A549 (cell line): ENCODE measurements around the gene UNC13C. TPM values are rescaled to one million over a fixed set of nuclear protein-coding genes. Genes with fewer than 3 reads are reported as not detected.

Experiments
- ATAC-seq, 2 experiments: fragments of 200-7000 bp in 1 of 2; fragments of >200 bp in 1 of 2; cut with Nextera tagmentation in 1 of 2; cut with Tn5 transposase in 1 of 2; 3 replicates each; pipeline versions ENCODE4 v1.8.0 to v1.9.1; 2018 to 2020; ENCODE audit warnings: mild to moderate bottlenecking in 1 of 2, moderate library complexity in 1 of 2
- CTCF ChIA-PET: fragments of 300-600 bp; sonication (Branson Sonifier 250); formaldehyde crosslinking; extraction: SDS; loops from one replicate; lab custom pipeline; 2021; ENCODE audit warnings: antibody characterized with exemption, inconsistent platforms; lab: Yijun Ruan, JAX
- POLR2A ChIA-PET: fragments of 350-600 bp; formaldehyde crosslinking; extraction: SDS; loops from one replicate; lab custom pipeline; 2021; ENCODE audit warnings: antibody characterized with exemption, inconsistent platforms; lab: Yijun Ruan, JAX
- DNase-seq, 2 experiments: peaks; one replicate each; pipeline versions ENCODE4 v3.0.0 to v3.0.0-alpha.2; 2011 to 2016; ENCODE audit warnings: low read depth in 1 of 2, low spot score in 1 of 2
- FAIRE-seq: peaks from 2 replicates; lab custom pipeline; 2011; peaks lifted over from hg19 to GRCh38; lab: Jason Lieb, UNC
- H3K27ac ChIP-seq, 2 experiments: fragments of >200 bp; sonication (Bioruptor Twin); formaldehyde crosslinking; 3 replicates each; pipeline ENCODE4 v1.5.1; 2016 to 2017
- H3K4me1 ChIP-seq: fragments of >200 bp; sonication (Bioruptor Twin); formaldehyde crosslinking; 3 replicates; pipeline ENCODE4 v1.6.1; 2016
- H3K4me2 ChIP-seq: fragments of >200 bp; sonication (Bioruptor Twin); formaldehyde crosslinking; 3 replicates; pipeline ENCODE4 v1.6.1; 2016
- H3K4me3 ChIP-seq: fragments of >200 bp; sonication (Bioruptor Twin); formaldehyde crosslinking; 3 replicates; pipeline ENCODE4 v1.5.1; 2016
- H3K9me3 ChIP-seq: fragments of >200 bp; sonication (Bioruptor Twin); formaldehyde crosslinking; 3 replicates; pipeline ENCODE4 v1.6.1; 2016
- ATOH8 ChIP-seq: fragments of 250-450 bp; sonication (Bioruptor Pico); IDR thresholded peaks from 2 replicates; pipeline ENCODE4 v1.5.0; 2020; ENCODE audit warnings: low read depth, mild to moderate bottlenecking, moderate library complexity
- CBX2 ChIP-seq: fragments of 200-600 bp; sonication (generic); IDR thresholded peaks from 2 replicates; pipeline ENCODE4 v1.6.1; 2016; ENCODE audit warnings: low read depth, mild to moderate bottlenecking, borderline replicate concordance
- CHD2 ChIP-seq: fragments of 150-350 bp; IDR thresholded peaks from 2 replicates; pipeline ENCODE4 v1.6.1; 2014; ENCODE audit warnings: low read length; ENCODE audit not compliant: partially characterized antibody
- E2F6 ChIP-seq: IDR thresholded peaks from 2 replicates; pipeline ENCODE4 v1.6.1; 2012; ENCODE audit warnings: low read depth, borderline replicate concordance
- EHMT2 ChIP-seq: fragments of 200-600 bp; sonication (generic); IDR thresholded peaks from 2 replicates; pipeline ENCODE4 v1.6.1; 2016; ENCODE audit warnings: antibody characterized with exemption, low read depth, mild to moderate bottlenecking, moderate library complexity
- FOSB ChIP-seq: fragments of 250-450 bp; sonication (Bioruptor Pico); IDR thresholded peaks from 2 replicates; pipeline ENCODE4 v1.5.0; 2020; ENCODE audit warnings: mild to moderate bottlenecking, moderate library complexity
- FOXS1 ChIP-seq: fragments of 250-450 bp; sonication (Bioruptor Pico); IDR thresholded peaks from 2 replicates; pipeline ENCODE4 v1.5.0; 2020; ENCODE audit warnings: mild to moderate bottlenecking, moderate library complexity
- GATA3 ChIP-seq: IDR thresholded peaks from 2 replicates; pipeline ENCODE4 v1.6.1; 2012; ENCODE audit warnings: borderline replicate concordance
- HDAC2 ChIP-seq: fragments of 200-600 bp; sonication (generic); IDR thresholded peaks from 2 replicates; pipeline ENCODE4 v1.6.1; 2016
- HMGXB4 ChIP-seq: fragments of 250-450 bp; sonication (Bioruptor Pico); IDR thresholded peaks from 2 replicates; pipeline ENCODE4 v1.5.0; 2021; ENCODE audit warnings: mild to moderate bottlenecking, moderate library complexity, borderline replicate concordance
- JUN ChIP-seq, 2 experiments: fragments of >200 bp; sonication (Bioruptor Twin); formaldehyde crosslinking; IDR thresholded peaks; 2 replicates in 1 of 2; 3 replicates in 1 of 2; pipeline ENCODE4 v1.6.1; 2016 to 2017
- KDM1A ChIP-seq: fragments of 200-600 bp; sonication (generic); IDR thresholded peaks from 2 replicates; pipeline ENCODE4 v1.6.1; 2016; ENCODE audit warnings: low read depth, mild to moderate bottlenecking
- NFE2L2 ChIP-seq: fragments of 150-350 bp; conservative IDR thresholded peaks from 2 replicates; pipeline ENCODE4 v1.6.1; 2014; ENCODE audit warnings: low read length
- NPAS2 ChIP-seq: fragments of 250-450 bp; sonication (Bioruptor Pico); IDR thresholded peaks from 2 replicates; pipeline ENCODE4 v1.8.0; 2022; ENCODE audit warnings: mild to moderate bottlenecking, moderate library complexity, borderline replicate concordance
- POLR2A ChIP-seq: IDR thresholded peaks from 2 replicates; pipeline ENCODE4 v1.6.1; 2012; ENCODE audit warnings: mild to moderate bottlenecking, low read length
- POLR2AphosphoS2 ChIP-seq: conservative IDR thresholded peaks from 2 replicates; pipeline ENCODE4 v1.6.1; 2012; ENCODE audit warnings: low read length, improper control_type of control experiment, inconsistent platforms
- RARB ChIP-seq: fragments of 250-450 bp; sonication (Bioruptor Pico); IDR thresholded peaks from 2 replicates; pipeline ENCODE4 v1.8.0; 2021; ENCODE audit warnings: mild to moderate bottlenecking, moderate library complexity
- RNF2 ChIP-seq: fragments of 200-600 bp; sonication (generic); IDR thresholded peaks from 2 replicates; pipeline ENCODE4 v1.6.1; 2016; ENCODE audit warnings: low read depth, mild to moderate bottlenecking, antibody characterized with exemption, moderate library complexity, borderline replicate concordance
- TFCP2L1 ChIP-seq: fragments of 250-450 bp; sonication (Bioruptor Pico); IDR thresholded peaks from 2 replicates; pipeline ENCODE4 v1.5.0; 2021; ENCODE audit warnings: mild to moderate bottlenecking
- ZSCAN20 ChIP-seq: fragments of 250-450 bp; sonication (Bioruptor Pico); IDR thresholded peaks from 2 replicates; pipeline ENCODE4 v1.8.0; 2022; ENCODE audit warnings: mild to moderate bottlenecking, moderate library complexity
- WGBS: methylation state at CpG from one replicate; pipeline ENCODE4 v1.1.6; 2017; ENCODE audit errors: missing lambda C conversion rate; 5-methylcytosine and 5-hydroxymethylcytosine counted together
- polyA plus RNA-seq, 4 experiments: library from polyadenylated mRNA; depleted of rRNA in 3 of 4; stranded (reverse); fragments of >200 nt; fragmentation: RNase III in 1 of 4; extraction: RNeasy Plus Mini Kit Qiagen cat#74134 plus additional on column Dnase treatment in 1 of 4; gene quantifications; 2 replicates in 3 of 4; 3 replicates in 1 of 4; pipeline ENCODE4 v1.2.3, GENCODE V29; 2011 to 2017
- TF ChIP-seq, protein P1 (sequence below): fragments of >200 bp; sonication (Bioruptor Twin); formaldehyde crosslinking; IDR thresholded peaks from 2 replicates; pipeline ENCODE4 v1.6.1; 2016

The UNC13C gene
- polyA plus RNA-seq, 2 of the 4 experiments (the other 2 are of a cell fraction): 0.01 to 0.04 TPM

GRCh38 chr15:54197995-54198394 is 219.8 kb downstream of the UNC13C start:
- no peaks in the 10 kb centered on the region for H3K4me1 ChIP-seq
- no peak for FAIRE-seq
- TF ChIP-seq POLR2AphosphoS2: no peak
- no peak for TF ChIP-seq E2F6
- no peak for TF ChIP-seq POLR2A
- TF ChIP-seq TFCP2L1 (CRISPR knock-in tag): no peak
- no peak for TF ChIP-seq JUN (IDR thresholded peaks at IDR 0.05)
- no peak for TF ChIP-seq RNF2
- no peak for TF ChIP-seq GATA3
- TF ChIP-seq RARB (CRISPR knock-in tag): no peak
- TF ChIP-seq FOXS1 (CRISPR knock-in tag): no peak
- no peak for TF ChIP-seq HDAC2
- TF ChIP-seq CHD2: no peak
- TF ChIP-seq NFE2L2: no peak
- TF ChIP-seq, all 56 proteins: peak for 0
- WGBS: no CpG with 5 or more reads among the region's 1 CpG
- Histone ChIP-seq H3K4me3 (no peak overlapping the region), H3K9me3 (no peaks in the 10 kb centered on the region), H3K4me2 (no peak overlapping the region), H3K27ac (no peak overlapping the region)
- no peak for ATAC-seq
- CTCF ChIA-PET: no interaction called here
- DNase-seq: no peak
- POLR2A ChIA-PET: no interaction called here

- POLR2A ChIA-PET: no interaction called here
- WGBS: 33% methylated on average over 7 of the region's 7 CpGs
Observed at GRCh38 chr15:54206586-54207321, 228.5 kb downstream of the UNC13C start.

DNA sequence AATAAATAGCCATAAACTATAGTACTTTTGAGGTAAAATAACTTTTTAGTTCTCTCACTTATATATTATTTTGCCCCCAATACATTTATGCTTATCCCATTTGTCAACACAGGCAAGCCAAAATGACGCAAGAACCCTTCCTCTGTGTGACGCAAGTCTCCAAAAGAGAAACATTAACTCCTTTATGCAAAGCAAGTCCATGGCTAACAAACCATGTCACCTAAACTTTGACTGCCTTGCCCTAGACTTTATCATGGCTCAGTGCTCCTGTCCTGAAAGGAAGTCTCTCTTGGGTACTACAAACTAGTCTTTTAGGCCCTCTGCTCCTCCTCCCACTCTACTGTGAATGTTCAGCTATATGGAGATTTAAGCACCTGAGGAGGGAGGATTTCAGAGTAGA is 230.5 kb downstream of the UNC13C start:
- Histone ChIP-seq H3K27ac (no peak overlapping the region), H3K4me1 (no peaks in the 10 kb centered on the region), H3K4me3 (no peak overlapping the region), H3K9me3 (no peaks in the 10 kb centered on the region), H3K4me2 (no peak overlapping the region)
- 68% methylated on average over 2 of the region's 2 CpGs for WGBS
- DNase-seq (no peak), FAIRE-seq (no peak), ATAC-seq (no peak)
- no peak for TF ChIP-seq ATOH8 (CRISPR knock-in tag)
- no peak for TF ChIP-seq ZSCAN20 (CRISPR knock-in tag)
- no peak for TF ChIP-seq TFCP2L1 (CRISPR knock-in tag)
- no peak for TF ChIP-seq RNF2
- ChIA-PET POLR2A (no interaction called here), CTCF (no interaction called here)

More at GRCh38 chr15:54206586-54207321, 228.5 kb downstream of the UNC13C start:
- no peak for FAIRE-seq
- Histone ChIP-seq H3K4me1 (no peaks in the 10 kb centered on the region), H3K9me3 (no peaks in the 10 kb centered on the region), H3K27ac (no peak overlapping the region), H3K4me3 (no peak overlapping the region), H3K4me2 (no peak overlapping the region)
- TF ChIP-seq KDM1A: no peak
- no peak for DNase-seq
- CTCF ChIA-PET: interaction anchor here (0.6 kb wide), 1 partner anchor 282 kb away, joined by 5 read pairs; no protein-coding TSS in a partner anchor
- ATAC-seq: no peak

- FAIRE-seq: no peak
- no peaks in the 10 kb centered on the region for H3K4me1 ChIP-seq
- ChIA-PET CTCF (no interaction called here), POLR2A (no interaction called here)
- H3K27ac ChIP-seq: no peak overlapping the region
- no peaks in the 10 kb centered on the region for H3K9me3 ChIP-seq
- WGBS: 10% methylated on average over 2 of the region's 2 CpGs
- no peak for ATAC-seq
- DNase-seq: no peak
- TF ChIP-seq NPAS2 (CRISPR knock-in tag): no peak
- TF ChIP-seq RNF2: no peak
- no peak for TF ChIP-seq CBX2
- no peak for TF ChIP-seq FOXS1 (CRISPR knock-in tag)
- TF ChIP-seq FOSB (CRISPR knock-in tag): no peak
- TF ChIP-seq, protein P1, sequence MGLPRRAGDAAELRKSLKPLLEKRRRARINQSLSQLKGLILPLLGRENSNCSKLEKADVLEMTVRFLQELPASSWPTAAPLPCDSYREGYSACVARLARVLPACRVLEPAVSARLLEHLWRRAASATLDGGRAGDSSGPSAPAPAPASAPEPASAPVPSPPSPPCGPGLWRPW: no peak
- TF ChIP-seq KDM1A: no peak
- no peak for TF ChIP-seq EHMT2
- no peak for TF ChIP-seq HMGXB4 (CRISPR knock-in tag)
- no peak overlapping the region for H3K4me3 ChIP-seq
- no peak overlapping the region for H3K4me2 ChIP-seq
Observed at GRCh38 chr15:54212635-54213034, 234.4 kb downstream of the UNC13C start.
